Hepatocyte (in vitro differentiated cells): ENCODE results near the gene HTT. TPM values are rescaled to one million over a fixed set of nuclear protein-coding genes. Genes with fewer than 3 reads are reported as not detected.

Experiments
- DNase-seq: peaks from one replicate; pipeline ENCODE4 v3.0.0-alpha.2; 2016; ENCODE audit warnings: low spot score
- H2AFZ ChIP-seq: fragments of 200-600 bp; sonication (generic); 2 replicates; pipeline ENCODE4 v1.6.0; 2016; ENCODE audit warnings: antibody characterized with exemption, mild to moderate bottlenecking
- H3K27ac ChIP-seq: fragments of 200-600 bp; sonication (generic); 2 replicates; pipeline ENCODE4 v1.5.1; 2016; ENCODE audit warnings: mild to moderate bottlenecking
- H3K27me3 ChIP-seq: fragments of 200-600 bp; sonication (generic); 2 replicates; pipeline ENCODE4 v1.6.1; 2016
- H3K36me3 ChIP-seq: fragments of 200-600 bp; sonication (generic); replicated peaks from 2 replicates; pipeline ENCODE4 v1.5.1; 2016; ENCODE audit warnings: low read depth; ENCODE audit not compliant: insufficient read depth
- H3K4me1 ChIP-seq: fragments of 200-600 bp; sonication (generic); 2 replicates; pipeline ENCODE4 v1.5.1; 2016; ENCODE audit warnings: mild to moderate bottlenecking, moderate library complexity; ENCODE audit not compliant: insufficient read depth
- H3K4me2 ChIP-seq: fragments of 200-600 bp; sonication (generic); 2 replicates; pipeline ENCODE4 v1.6.0; 2016
- H3K4me3 ChIP-seq: fragments of 200-600 bp; sonication (generic); 2 replicates; pipeline ENCODE4 v1.5.1; 2016; ENCODE audit warnings: mild to moderate bottlenecking
- H3K79me2 ChIP-seq: fragments of 200-600 bp; sonication (generic); 2 replicates; pipeline ENCODE4 v1.6.0; 2017; ENCODE audit warnings: mild to moderate bottlenecking
- H3K9me2 ChIP-seq: fragments of 200-600 bp; sonication (generic); replicated peaks from 2 replicates; pipeline ENCODE4 v1.6.0; 2017; ENCODE audit warnings: mild to moderate bottlenecking; ENCODE audit not compliant: insufficient read depth
- H3K9me3 ChIP-seq: fragments of 200-600 bp; sonication (generic); 2 replicates; pipeline ENCODE4 v1.5.1; 2016; ENCODE audit warnings: low read depth, mild to moderate bottlenecking
- H4K20me1 ChIP-seq: fragments of 200-600 bp; sonication (generic); 2 replicates; pipeline ENCODE4 v1.6.0; 2016; ENCODE audit warnings: mild to moderate bottlenecking; ENCODE audit not compliant: insufficient read depth, poor library complexity, severe bottlenecking
- CTCF ChIP-seq: fragments of 200-600 bp; sonication (generic); IDR thresholded peaks from 2 replicates; pipeline ENCODE4 v1.5.1; 2016; ENCODE audit warnings: antibody characterized with exemption, mild to moderate bottlenecking; ENCODE audit not compliant: poor library complexity
- EZH2 ChIP-seq: fragments of 200-600 bp; sonication (generic); IDR thresholded peaks from 2 replicates; pipeline ENCODE4 v1.6.1; 2016; ENCODE audit warnings: antibody characterized with exemption, mild to moderate bottlenecking, borderline replicate concordance
- EZH2phosphoT487 ChIP-seq: fragments of 200-600 bp; sonication (generic); IDR thresholded peaks from one replicate; pipeline ENCODE4 v1.6.1; 2018; ENCODE audit warnings: antibody characterized with exemption, mild to moderate bottlenecking, low read depth, moderate library complexity; ENCODE audit not compliant: unreplicated experiment, severe bottlenecking
- WGBS: methylation state at CpG from one replicate; pipeline ENCODE4 v1.1.6; 2016; ENCODE audit warnings: low lambda C conversion rate; ENCODE audit errors: missing lambda C conversion rate; 5-methylcytosine and 5-hydroxymethylcytosine counted together
- polyA plus RNA-seq: library from polyadenylated mRNA; unstranded; fragments of >200 nt; fragmentation: Nextera tagmentation; extraction: Ambion mirVana; gene quantifications from 2 replicates; pipeline ENCODE4 v1.2.1, GENCODE V29; 2016
- total RNA-seq: library from RNA; depleted of rRNA; stranded (reverse); fragments of >200 nt; gene quantifications from 2 replicates; pipeline ENCODE4 v1.2.3, GENCODE V29; 2014

The HTT gene
- total and polyA plus RNA-seq, 2 experiments from 2014 or later, result 12.4 to 33.9 TPM

GRCh38 chr4:3239998-3240920 is 165.8 kb downstream of the HTT start:
- Histone ChIP-seq H2AFZ (no peak overlapping the region), H3K27me3 (no peaks in the 10 kb centered on the region), H3K9me2 (no peaks in the 10 kb centered on the region), H3K36me3 (no peaks in the 10 kb centered on the region), H3K4me1 (peaks cover 10% of the 10 kb centered on the region), H3K27ac (no peak overlapping the region), H3K9me3 (no peaks in the 10 kb centered on the region), H3K79me2 (no peaks in the 10 kb centered on the region), H3K4me2 (no peak overlapping the region), H3K4me3 (no peak overlapping the region), H4K20me1 (no peaks in the 10 kb centered on the region)
- DNase-seq, result no peak
- no peak for TF ChIP-seq EZH2
- no peak for TF ChIP-seq EZH2phosphoT487
- 94% methylated on average over 29 of the region's 29 CpGs for WGBS

GRCh38 chr4:3240936-3241522 is 166.5 kb downstream of the HTT start:
- Histone ChIP-seq H3K4me3 (no peak overlapping the region), H3K27me3 (no peaks in the 10 kb centered on the region), H3K79me2 (no peaks in the 10 kb centered on the region), H3K4me2 (no peak overlapping the region), H2AFZ (no peak overlapping the region), H3K9me2 (no peaks in the 10 kb centered on the region), H3K36me3 (no peaks in the 10 kb centered on the region), H3K4me1 (peaks cover 10% of the 10 kb centered on the region), H3K27ac (peak overlapping the region; percentile 71), H4K20me1 (no peaks in the 10 kb centered on the region), H3K9me3 (no peaks in the 10 kb centered on the region)
- 91% methylated on average over 13 of the region's 13 CpGs for WGBS
- DNase-seq, result no peak
- no peak for TF ChIP-seq EZH2
- no peak for TF ChIP-seq EZH2phosphoT487
- no peak for TF ChIP-seq CTCF

GRCh38 chr4:3241898-3242524 is 167.5 kb downstream of the HTT start:
- DNase-seq, result peak; percentile 70
- no peak overlapping the region for H3K4me3 ChIP-seq
- no peaks in the 10 kb centered on the region for H3K36me3 ChIP-seq
- H3K4me2 ChIP-seq, result peak overlapping the region; percentile 59
- no peaks in the 10 kb centered on the region for H3K9me3 ChIP-seq
- H3K27ac ChIP-seq, result peak overlapping the region; percentile 71
- 52% methylated on average over 17 of the region's 17 CpGs for WGBS
- H3K4me1 ChIP-seq, result peaks cover 10% of the 10 kb centered on the region
- no peaks in the 10 kb centered on the region for H3K27me3 ChIP-seq
- TF ChIP-seq EZH2phosphoT487 (no peak), EZH2 (no peak), CTCF (no peak)
- H3K9me2 ChIP-seq, result no peaks in the 10 kb centered on the region
- H3K79me2 ChIP-seq, result no peaks in the 10 kb centered on the region
- H4K20me1 ChIP-seq, result no peaks in the 10 kb centered on the region
- no peak overlapping the region for H2AFZ ChIP-seq
